HepG2 (cell line): Measurements from ENCODE around the gene UNC50. TPM values are rescaled to one million over a fixed set of nuclear protein-coding genes. Genes with fewer than 3 reads are reported as not detected.
A peak's percentile ranks its signal among the peaks of the same experiment; 100 is the strongest.

ENCODE experiments used
- DR1 ChIP-seq: sonication (generic); formaldehyde crosslinking; IDR thresholded peaks from 2 replicates; pipeline ENCODE4 v1.8.0; 2021; ENCODE audit warnings: mild to moderate bottlenecking, missing genetic modification reagents, inconsistent platforms
- GATAD1 ChIP-seq: IDR thresholded peaks from 2 replicates; pipeline ENCODE4 v1.6.1; 2016; ENCODE audit warnings: missing genetic modification reagents, missing compliant biosample characterization
- HNRNPK ChIP-seq: fragments of 200-400 bp; formaldehyde crosslinking; IDR thresholded peaks from 2 replicates; pipeline ENCODE4 v1.6.1; 2018; ENCODE audit warnings: low read length, low read depth, moderate library complexity, mild to moderate bottlenecking; ENCODE audit not compliant: poor library complexity, severe bottlenecking
- MEF2D ChIP-seq: sonication (generic); formaldehyde crosslinking; IDR thresholded peaks from 2 replicates; pipeline ENCODE4 v1.5.1; 2020; ENCODE audit warnings: mild to moderate bottlenecking, missing genetic modification reagents
- MIXL1 ChIP-seq: IDR thresholded peaks from 2 replicates; pipeline ENCODE4 v1.6.1; 2016
- NFE2L2 ChIP-seq: fragments of 150-350 bp; IDR thresholded peaks from 2 replicates; pipeline ENCODE4 v1.6.1; 2014; ENCODE audit warnings: low read length
- NPAS2 ChIP-seq: sonication (generic); formaldehyde crosslinking; IDR thresholded peaks from 2 replicates; pipeline ENCODE4 v1.8.0; 2022; ENCODE audit warnings: mild to moderate bottlenecking, missing genetic modification reagents, borderline replicate concordance
- PHF8 ChIP-seq: sonication (generic); formaldehyde crosslinking; IDR thresholded peaks from 2 replicates; pipeline ENCODE4 v1.5.0; 2020; ENCODE audit warnings: missing genetic modification reagents
- SNAI1 ChIP-seq: sonication (generic); formaldehyde crosslinking; IDR thresholded peaks from 2 replicates; pipeline ENCODE4 v1.5.0; 2020; ENCODE audit warnings: mild to moderate bottlenecking, missing genetic modification reagents, borderline replicate concordance
- ZBTB7B ChIP-seq: sonication (generic); formaldehyde crosslinking; IDR thresholded peaks from 2 replicates; pipeline ENCODE4 v1.4.0; 2020; ENCODE audit warnings: missing genetic modification reagents
- ZNF10 ChIP-seq: sonication (generic); formaldehyde crosslinking; IDR thresholded peaks from 2 replicates; pipeline ENCODE4 v1.4.0; 2020; ENCODE audit warnings: mild to moderate bottlenecking, low read depth, missing genetic modification reagents, borderline replicate concordance
- ZNF619 ChIP-seq: sonication (generic); formaldehyde crosslinking; IDR thresholded peaks from 2 replicates; pipeline ENCODE4 v1.4.0; 2020; ENCODE audit warnings: mild to moderate bottlenecking, missing genetic modification reagents
- ZNF709 ChIP-seq: sonication (generic); formaldehyde crosslinking; IDR thresholded peaks from 2 replicates; pipeline ENCODE4 v1.5.0; 2020; ENCODE audit warnings: mild to moderate bottlenecking, missing genetic modification reagents
- ZNF781 ChIP-seq: sonication (generic); formaldehyde crosslinking; IDR thresholded peaks from 2 replicates; pipeline ENCODE4 v1.5.1; 2020; ENCODE audit warnings: borderline replicate concordance, mild to moderate bottlenecking, missing genetic modification reagents; ENCODE audit errors: not compliant biosample characterization
- ZSCAN30 ChIP-seq: sonication (generic); formaldehyde crosslinking; IDR thresholded peaks from 2 replicates; pipeline ENCODE4 v1.5.0; 2020; ENCODE audit warnings: mild to moderate bottlenecking, missing genetic modification reagents
- polyA plus RNA-seq, 8 experiments: library from polyadenylated mRNA; depleted of rRNA in 3 of 8; stranded (reverse) in 7 of 8; unstranded in 1 of 8; fragments of >200 nt; fragmentation: Illumina TruSeq in 4 of 8; extraction: Trizol in 4 of 8; gene quantifications; 2 replicates each; pipeline versions ENCODE4 v1.2.1 to v1.2.3, GENCODE V29; 2011 to 2016; ENCODE audit warnings: low read depth in 4 of 8, missing spikeins in 1 of 8, mixed read lengths in 1 of 8; ENCODE audit not compliant: insufficient read depth in 1 of 8
- total RNA-seq, 5 experiments: library from RNA; depleted of rRNA; stranded (reverse); fragments of >200 nt; fragmentation: Illumina TruSeq; extraction: Trizol; gene quantifications; 2 replicates each; pipeline ENCODE4 v1.2.3, GENCODE V29; 2016; ENCODE audit warnings: low read depth in 1 of 5
- TF ChIP-seq, protein P1 (sequence below): sonication (generic); formaldehyde crosslinking; IDR thresholded peaks from 2 replicates; pipeline ENCODE4 v1.9.0; 2021; ENCODE audit warnings: missing genetic modification reagents, borderline replicate concordance
- TF ChIP-seq, protein P2 (sequence below): sonication (generic); formaldehyde crosslinking; IDR thresholded peaks from 2 replicates; pipeline ENCODE4 v1.5.0; 2020; ENCODE audit warnings: missing genetic modification reagents
- TF ChIP-seq, protein P3 (sequence below): sonication (generic); formaldehyde crosslinking; IDR thresholded peaks from 2 replicates; pipeline ENCODE4 v1.5.1; 2020; ENCODE audit warnings: mild to moderate bottlenecking, missing genetic modification reagents, moderate library complexity
- TF ChIP-seq, protein P4 (sequence below): IDR thresholded peaks from 2 replicates; pipeline ENCODE4 v1.6.1; 2016; ENCODE audit warnings: missing biosample characterization, missing genetic modification reagents, low read depth

The UNC50 gene
- total and polyA plus RNA-seq, 2 of the 13 experiments (the other 11 are each of a cell fraction or from before 2014, with no cell fraction given) = 92.6 to 95.6 TPM

DNA sequence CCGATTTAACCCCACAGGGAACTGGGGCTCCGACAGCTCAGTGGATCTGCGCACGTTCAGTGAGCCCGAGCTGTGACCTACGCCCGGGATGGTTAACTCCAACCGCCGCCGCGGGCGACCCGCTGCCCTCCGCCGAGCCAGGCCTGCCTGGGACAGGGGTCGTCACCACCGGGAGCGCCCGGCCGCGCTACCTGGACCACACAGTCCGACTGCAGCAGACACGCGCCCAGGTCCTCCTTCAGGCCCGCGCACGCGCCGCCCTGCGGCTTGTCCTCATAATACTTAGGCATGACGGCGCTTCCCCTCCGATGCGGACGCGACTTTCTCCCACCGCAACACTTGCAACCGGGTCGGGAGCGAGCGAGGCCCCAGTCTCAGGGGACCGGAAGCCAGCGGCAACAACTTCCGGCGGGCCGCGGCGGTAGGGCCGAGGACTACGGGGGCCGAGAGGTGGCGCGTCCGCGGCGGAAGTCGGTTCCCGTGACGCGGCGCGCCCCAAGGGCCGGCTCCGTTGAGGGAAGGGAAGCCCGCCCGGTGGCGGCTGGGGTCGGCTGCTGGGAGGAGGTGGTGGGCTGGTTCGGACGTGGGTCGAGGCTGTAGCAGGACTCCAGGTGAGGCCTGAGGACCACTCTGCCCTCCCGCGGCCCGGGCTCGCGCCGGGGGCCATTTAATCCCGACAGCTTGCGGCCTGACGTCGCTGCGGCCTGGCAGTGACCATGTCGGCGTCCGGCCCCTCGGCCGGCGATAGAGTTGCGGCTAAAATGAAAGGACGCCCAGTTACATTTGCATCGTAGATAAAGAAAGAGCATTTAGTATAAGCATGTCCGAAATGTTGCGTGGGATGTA is at the start of gene UNC50, which contains the start of gene COA5 (continued):
- TF ChIP-seq, protein P1, sequence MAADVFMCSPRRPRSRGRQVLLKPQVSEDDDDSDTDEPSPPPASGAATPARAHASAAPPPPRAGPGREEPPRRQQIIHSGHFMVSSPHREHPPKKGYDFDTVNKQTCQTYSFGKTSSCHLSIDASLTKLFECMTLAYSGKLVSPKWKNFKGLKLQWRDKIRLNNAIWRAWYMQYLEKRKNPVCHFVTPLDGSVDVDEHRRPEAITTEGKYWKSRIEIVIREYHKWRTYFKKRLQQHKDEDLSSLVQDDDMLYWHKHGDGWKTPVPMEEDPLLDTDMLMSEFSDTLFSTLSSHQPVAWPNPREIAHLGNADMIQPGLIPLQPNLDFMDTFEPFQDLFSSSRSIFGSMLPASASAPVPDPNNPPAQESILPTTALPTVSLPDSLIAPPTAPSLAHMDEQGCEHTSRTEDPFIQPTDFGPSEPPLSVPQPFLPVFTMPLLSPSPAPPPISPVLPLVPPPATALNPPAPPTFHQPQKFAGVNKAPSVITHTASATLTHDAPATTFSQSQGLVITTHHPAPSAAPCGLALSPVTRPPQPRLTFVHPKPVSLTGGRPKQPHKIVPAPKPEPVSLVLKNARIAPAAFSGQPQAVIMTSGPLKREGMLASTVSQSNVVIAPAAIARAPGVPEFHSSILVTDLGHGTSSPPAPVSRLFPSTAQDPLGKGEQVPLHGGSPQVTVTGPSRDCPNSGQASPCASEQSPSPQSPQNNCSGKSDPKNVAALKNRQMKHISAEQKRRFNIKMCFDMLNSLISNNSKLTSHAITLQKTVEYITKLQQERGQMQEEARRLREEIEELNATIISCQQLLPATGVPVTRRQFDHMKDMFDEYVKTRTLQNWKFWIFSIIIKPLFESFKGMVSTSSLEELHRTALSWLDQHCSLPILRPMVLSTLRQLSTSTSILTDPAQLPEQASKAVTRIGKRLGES = no peak
- TF ChIP-seq MIXL1 (CRISPR knock-in tag) (0 out of 2 replicates have a peak, but pooled peaks have one; percentile 61), ZNF709 (CRISPR knock-in tag) (peak; percentile 62; the same call in 1 of the 2 replicates), GATAD1 (CRISPR knock-in tag) (peak; percentile 99), ZNF619 (CRISPR knock-in tag) (peak; percentile 56; the same call in 1 of the 2 replicates), HNRNPK (peak; percentile 95), ZNF10 (CRISPR knock-in tag) (no peak), NFE2L2 (no peak), NPAS2 (CRISPR knock-in tag) (no peak), PHF8 (CRISPR knock-in tag) (peak; percentile 100), ZBTB7B (peak; percentile 86), SNAI1 (CRISPR knock-in tag) (peak; percentile 99), DR1 (CRISPR knock-in tag) (peak; percentile 93), ZNF781 (CRISPR knock-in tag) (peak; percentile 83), MEF2D (CRISPR knock-in tag) (peak; percentile 33), ZSCAN30 (CRISPR knock-in tag) (peak; percentile 98; the same call in 1 of the 2 replicates)
- TF ChIP-seq, protein P2, sequence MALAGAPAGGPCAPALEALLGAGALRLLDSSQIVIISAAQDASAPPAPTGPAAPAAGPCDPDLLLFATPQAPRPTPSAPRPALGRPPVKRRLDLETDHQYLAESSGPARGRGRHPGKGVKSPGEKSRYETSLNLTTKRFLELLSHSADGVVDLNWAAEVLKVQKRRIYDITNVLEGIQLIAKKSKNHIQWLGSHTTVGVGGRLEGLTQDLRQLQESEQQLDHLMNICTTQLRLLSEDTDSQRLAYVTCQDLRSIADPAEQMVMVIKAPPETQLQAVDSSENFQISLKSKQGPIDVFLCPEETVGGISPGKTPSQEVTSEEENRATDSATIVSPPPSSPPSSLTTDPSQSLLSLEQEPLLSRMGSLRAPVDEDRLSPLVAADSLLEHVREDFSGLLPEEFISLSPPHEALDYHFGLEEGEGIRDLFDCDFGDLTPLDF = peak; percentile 87
- TF ChIP-seq, protein P3, sequence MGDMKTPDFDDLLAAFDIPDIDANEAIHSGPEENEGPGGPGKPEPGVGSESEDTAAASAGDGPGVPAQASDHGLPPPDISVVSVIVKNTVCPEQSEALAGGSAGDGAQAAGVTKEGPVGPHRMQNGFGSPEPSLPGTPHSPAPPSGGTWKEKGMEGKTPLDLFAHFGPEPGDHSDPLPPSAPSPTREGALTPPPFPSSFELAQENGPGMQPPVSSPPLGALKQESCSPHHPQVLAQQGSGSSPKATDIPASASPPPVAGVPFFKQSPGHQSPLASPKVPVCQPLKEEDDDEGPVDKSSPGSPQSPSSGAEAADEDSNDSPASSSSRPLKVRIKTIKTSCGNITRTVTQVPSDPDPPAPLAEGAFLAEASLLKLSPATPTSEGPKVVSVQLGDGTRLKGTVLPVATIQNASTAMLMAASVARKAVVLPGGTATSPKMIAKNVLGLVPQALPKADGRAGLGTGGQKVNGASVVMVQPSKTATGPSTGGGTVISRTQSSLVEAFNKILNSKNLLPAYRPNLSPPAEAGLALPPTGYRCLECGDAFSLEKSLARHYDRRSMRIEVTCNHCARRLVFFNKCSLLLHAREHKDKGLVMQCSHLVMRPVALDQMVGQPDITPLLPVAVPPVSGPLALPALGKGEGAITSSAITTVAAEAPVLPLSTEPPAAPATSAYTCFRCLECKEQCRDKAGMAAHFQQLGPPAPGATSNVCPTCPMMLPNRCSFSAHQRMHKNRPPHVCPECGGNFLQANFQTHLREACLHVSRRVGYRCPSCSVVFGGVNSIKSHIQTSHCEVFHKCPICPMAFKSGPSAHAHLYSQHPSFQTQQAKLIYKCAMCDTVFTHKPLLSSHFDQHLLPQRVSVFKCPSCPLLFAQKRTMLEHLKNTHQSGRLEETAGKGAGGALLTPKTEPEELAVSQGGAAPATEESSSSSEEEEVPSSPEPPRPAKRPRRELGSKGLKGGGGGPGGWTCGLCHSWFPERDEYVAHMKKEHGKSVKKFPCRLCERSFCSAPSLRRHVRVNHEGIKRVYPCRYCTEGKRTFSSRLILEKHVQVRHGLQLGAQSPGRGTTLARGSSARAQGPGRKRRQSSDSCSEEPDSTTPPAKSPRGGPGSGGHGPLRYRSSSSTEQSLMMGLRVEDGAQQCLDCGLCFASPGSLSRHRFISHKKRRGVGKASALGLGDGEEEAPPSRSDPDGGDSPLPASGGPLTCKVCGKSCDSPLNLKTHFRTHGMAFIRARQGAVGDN (CRISPR knock-in tag) = peak; percentile 98
- TF ChIP-seq, protein P4, sequence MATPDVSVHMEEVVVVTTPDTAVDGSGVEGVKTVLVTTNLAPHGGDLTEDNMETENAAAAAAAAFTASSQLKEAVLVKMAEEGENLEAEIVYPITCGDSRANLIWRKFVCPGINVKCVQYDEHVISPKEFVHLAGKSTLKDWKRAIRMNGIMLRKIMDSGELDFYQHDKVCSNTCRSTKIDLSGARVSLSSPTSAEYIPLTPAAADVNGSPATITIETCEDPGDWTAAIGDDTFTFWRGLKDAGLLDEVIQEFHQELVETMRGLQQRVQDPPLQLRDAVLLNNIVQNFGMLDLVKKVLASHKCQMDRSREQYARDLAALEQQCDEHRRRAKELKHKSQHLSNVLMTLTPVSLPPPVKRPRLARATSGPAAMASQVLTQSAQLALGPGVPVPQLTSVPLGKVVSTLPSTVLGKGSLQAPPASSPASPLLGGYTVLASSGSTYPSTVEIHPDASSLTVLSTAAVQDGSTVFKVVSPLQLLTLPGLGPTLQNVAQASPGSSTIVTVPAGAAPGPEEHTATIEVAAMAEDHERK = peak; percentile 78
